H1 (cell line): ENCODE measurements around the gene RNF4. TPM values are rescaled to one million over a fixed set of nuclear protein-coding genes. Genes with fewer than 3 reads are reported as not detected.

Experiments
- CTCF ChIA-PET: fragments of 300-600 bp; sonication (Branson Sonifier 250); formaldehyde crosslinking; loops from one replicate; lab custom pipeline; 2021; ENCODE audit not compliant: partially characterized antibody; lab: Charles Lee
- POLR2A ChIA-PET: fragments of 300-600 bp; sonication (Branson Sonifier 250); formaldehyde crosslinking; loops from one replicate; lab custom pipeline; 2021; ENCODE audit warnings: inconsistent platforms; ENCODE audit not compliant: partially characterized antibody; lab: Charles Lee
- DNase-seq, 2 experiments: peaks; one replicate each; pipeline versions ENCODE4 v3.0.0 to v3.0.0-alpha.2; 2010 to 2022; ENCODE audit warnings: low spot score in 2 of 2, low read depth in 1 of 2, mixed read lengths in 1 of 2
- FAIRE-seq: peaks from 2 replicates; lab custom pipeline; 2011; peaks lifted over from hg19 to GRCh38; lab: Jason Lieb, UNC
- H2AFZ ChIP-seq: 2 replicates; pipeline ENCODE4 v1.8.1; 2012; ENCODE audit warnings: low read length, inconsistent platforms
- H2AK5ac ChIP-seq: 2 replicates; pipeline ENCODE4 v1.6.1; 2013; ENCODE audit warnings: low read depth, low read length
- H2BK120ac ChIP-seq: replicated peaks from 2 replicates; pipeline ENCODE3; 2013; ENCODE audit warnings: low read depth, low read length, inconsistent platforms
- H2BK12ac ChIP-seq: 2 replicates; pipeline ENCODE4 v1.6.1; 2013; ENCODE audit warnings: low read depth, low read length
- H2BK15ac ChIP-seq: 2 replicates; pipeline ENCODE4 v1.6.1; 2013; ENCODE audit warnings: low read length
- H2BK20ac ChIP-seq: 2 replicates; pipeline ENCODE4 v1.6.1; 2013; ENCODE audit warnings: low read length
- H2BK5ac ChIP-seq: 2 replicates; pipeline ENCODE4 v1.6.1; 2013; ENCODE audit warnings: low read depth, low read length
- H3K14ac ChIP-seq: 2 replicates; pipeline ENCODE4 v1.6.1; 2013; ENCODE audit warnings: inconsistent platforms; ENCODE audit not compliant: insufficient read length
- H3K18ac ChIP-seq: 2 replicates; pipeline ENCODE4 v1.6.1; 2013; ENCODE audit warnings: low read length; ENCODE audit errors: extremely low read depth
- H3K23ac ChIP-seq: 2 replicates; pipeline ENCODE4 v1.6.1; 2013; ENCODE audit warnings: inconsistent platforms; ENCODE audit not compliant: insufficient read length
- H3K23me2 ChIP-seq: 2 replicates; pipeline ENCODE4 v1.6.1; 2013; ENCODE audit warnings: low read depth, low read length
- H3K27ac ChIP-seq: 2 replicates; pipeline ENCODE4 v1.6.1; 2011; ENCODE audit warnings: low read depth, low read length, inconsistent platforms
- H3K27me3 ChIP-seq, 4 experiments: replicated peaks in 1 of 4; 1 replicate in 1 of 4; 2 replicates in 3 of 4; pipeline versions ENCODE4 v1.6.1 to v1.8.1; 2011 to 2013; ENCODE audit warnings: low read length in 3 of 4, mild to moderate bottlenecking in 3 of 4, inconsistent platforms in 2 of 4, mixed read lengths in 2 of 4, moderate library complexity in 1 of 4; ENCODE audit not compliant: control insufficient read depth in 3 of 4, insufficient read depth in 3 of 4; ENCODE audit errors: extremely low read depth in 1 of 4
- H3K36me3 ChIP-seq, 4 experiments: 2 replicates each; pipeline versions ENCODE4 v1.6.1 to v1.8.1; 2011 to 2013; ENCODE audit warnings: mild to moderate bottlenecking in 4 of 4, low read length in 3 of 4, moderate library complexity in 2 of 4, control low read depth in 1 of 4, inconsistent platforms in 1 of 4; ENCODE audit not compliant: insufficient read depth in 4 of 4, control insufficient read depth in 2 of 4
- H3K4ac ChIP-seq: replicated peaks from 2 replicates; pipeline ENCODE3; 2013; ENCODE audit warnings: low read length, low read depth, mixed read lengths, inconsistent platforms; ENCODE audit not compliant: insufficient read length
- H3K4me1 ChIP-seq, 4 experiments: replicated peaks in 1 of 4; 1 replicate in 1 of 4; 2 replicates in 3 of 4; pipeline versions ENCODE4 v1.6.1 to v1.8.1; 2011 to 2013; ENCODE audit warnings: low read length in 3 of 4, inconsistent platforms in 2 of 4, mixed read lengths in 1 of 4; ENCODE audit not compliant: insufficient read depth in 4 of 4, control insufficient read depth in 3 of 4
- H3K4me2 ChIP-seq, 2 experiments: 2 replicates each; pipeline versions ENCODE4 v1.6.1 to v1.8.1; 2011 to 2013; ENCODE audit warnings: low read depth in 2 of 2, low read length in 2 of 2, control low read depth in 1 of 2, inconsistent platforms in 1 of 2, mild to moderate bottlenecking in 1 of 2; ENCODE audit not compliant: insufficient read depth in 1 of 2
- H3K4me3 ChIP-seq, 4 experiments: fragments of 200-600, 300-600 bp in 1 of 4; sonication (generic), shearing (Covaris generic), sonication (Bioruptor Twin) in 1 of 4; 2 replicates each; pipeline versions ENCODE4 v1.5.1 to v1.8.1; 2011 to 2016; ENCODE audit warnings: low read length in 4 of 4, low read depth in 3 of 4, control low read depth in 2 of 4, inconsistent platforms in 2 of 4, mild to moderate bottlenecking in 2 of 4, mixed read lengths in 1 of 4, moderate library complexity in 1 of 4; ENCODE audit not compliant: insufficient read depth in 2 of 4; ENCODE audit errors: extremely low read depth in 1 of 4
- H3K56ac ChIP-seq: replicated peaks from 2 replicates; pipeline ENCODE3; 2013; ENCODE audit warnings: low read depth, mild to moderate bottlenecking, mixed read lengths, low read length, inconsistent platforms; ENCODE audit not compliant: insufficient read length
- H3K79me1 ChIP-seq: 2 replicates; pipeline ENCODE4 v1.6.1; 2013; ENCODE audit warnings: low read depth, low read length, control low read depth
- H3K79me2 ChIP-seq, 2 experiments: 2 replicates each; pipeline versions ENCODE4 v1.6.1 to v1.8.1; 2012 to 2013; ENCODE audit warnings: low read length in 2 of 2, mild to moderate bottlenecking in 2 of 2, inconsistent platforms in 1 of 2; ENCODE audit not compliant: insufficient read depth in 2 of 2, control insufficient read depth in 1 of 2
- H3K9ac ChIP-seq, 4 experiments: replicated peaks in 1 of 4; 1 replicate in 1 of 4; 2 replicates in 3 of 4; pipeline versions ENCODE4 v1.6.1 to v1.8.1; 2011 to 2013; ENCODE audit warnings: low read depth in 3 of 4, low read length in 3 of 4, control low read depth in 2 of 4, mild to moderate bottlenecking in 2 of 4, moderate library complexity in 2 of 4, inconsistent platforms in 1 of 4; ENCODE audit errors: extremely low read depth in 1 of 4
- H3K9me3 ChIP-seq, 2 experiments: 2 replicates each; pipeline versions ENCODE4 v1.6.1 to v1.8.1; 2012 to 2013; ENCODE audit warnings: mild to moderate bottlenecking in 2 of 2, moderate library complexity in 2 of 2, control low read depth in 1 of 2, inconsistent platforms in 1 of 2, low read depth in 1 of 2, low read length in 1 of 2, mixed read lengths in 1 of 2; ENCODE audit not compliant: insufficient read depth in 2 of 2
- H4K20me1 ChIP-seq, 2 experiments: replicated peaks in 1 of 2; 2 replicates each; pipeline versions ENCODE3 to v1.8.1; 2011 to 2013; ENCODE audit warnings: inconsistent platforms in 2 of 2, low read length in 2 of 2, mild to moderate bottlenecking in 1 of 2; ENCODE audit not compliant: insufficient read depth in 2 of 2, control insufficient read depth in 1 of 2
- H4K5ac ChIP-seq: 2 replicates; pipeline ENCODE4 v1.6.1; 2013; ENCODE audit warnings: low read length, low read depth, mixed read lengths, inconsistent platforms; ENCODE audit not compliant: insufficient read length
- H4K8ac ChIP-seq: 2 replicates; pipeline ENCODE4 v1.8.0; 2013; ENCODE audit warnings: mild to moderate bottlenecking, moderate library complexity, low read length, inconsistent platforms; ENCODE audit not compliant: insufficient read depth; ENCODE audit errors: extremely low read depth
- H4K91ac ChIP-seq: replicated peaks from 2 replicates; pipeline ENCODE3; 2013; ENCODE audit warnings: low read length, mixed read lengths, inconsistent platforms; ENCODE audit not compliant: insufficient read length
- KDM4A ChIP-seq: IDR thresholded peaks from one replicate; pipeline ENCODE4 v1.7.1; 2012; ENCODE audit warnings: low read depth, mild to moderate bottlenecking, moderate library complexity, low read length, inconsistent platforms; ENCODE audit not compliant: severe bottlenecking
- NANOG ChIP-seq: IDR thresholded peaks from 2 replicates; pipeline ENCODE4 v1.6.1; 2011; ENCODE audit warnings: low read length, low read depth, mild to moderate bottlenecking, inconsistent platforms; ENCODE audit not compliant: insufficient read depth, poor library complexity, severe bottlenecking
- PHF8 ChIP-seq: fragments of 200-600 bp; sonication (generic); conservative IDR thresholded peaks from 2 replicates; pipeline ENCODE4 v1.7.1; 2012; ENCODE audit warnings: low read depth, mild to moderate bottlenecking, inconsistent platforms, low read length, moderate library complexity
- POLR2A ChIP-seq, 2 experiments: IDR thresholded peaks; 1 replicate in 1 of 2; 2 replicates in 1 of 2; pipeline ENCODE4 v1.6.1; 2011; ENCODE audit warnings: low read depth in 2 of 2, low read length in 2 of 2, mild to moderate bottlenecking in 2 of 2; ENCODE audit errors: control extremely low read depth in 1 of 2
- POLR2AphosphoS5 ChIP-seq: IDR thresholded peaks from 2 replicates; pipeline ENCODE4 v1.6.1; 2011; ENCODE audit warnings: low read depth, low read length
- RFX5 ChIP-seq: IDR thresholded peaks from 2 replicates; pipeline ENCODE4 v1.6.1; 2011; ENCODE audit warnings: low read depth, low read length, improper control_type of control experiment, borderline replicate concordance
- SIRT6 ChIP-seq: IDR thresholded peaks from one replicate; pipeline ENCODE4 v1.7.1; 2012; ENCODE audit warnings: low read length, inconsistent platforms
- SIX5 ChIP-seq: IDR thresholded peaks from 2 replicates; pipeline ENCODE4 v1.6.1; 2011; ENCODE audit warnings: mild to moderate bottlenecking, low read depth, low read length
- TAF1 ChIP-seq: IDR thresholded peaks from 2 replicates; pipeline ENCODE4 v1.6.1; 2011; ENCODE audit warnings: mild to moderate bottlenecking, low read depth, low read length
- TBP ChIP-seq: IDR thresholded peaks from 2 replicates; pipeline ENCODE4 v1.6.1; 2011; ENCODE audit warnings: low read depth, low read length, improper control_type of control experiment
- WGBS, 2 experiments: shearing (Covaris generic) in 1 of 2; methylation state at CpG; one replicate each; pipeline versions ENCODE4 v1.1.6 to v1.1.7; 2013 to 2015; ENCODE audit warnings: low lambda C conversion rate in 2 of 2, mixed read lengths in 2 of 2, inconsistent platforms in 1 of 2, low coverage in 1 of 2, missing lambda C conversion rate in 1 of 2; ENCODE audit not compliant: insufficient replicate concordance in 2 of 2, insufficient coverage in 1 of 2, insufficient read length in 1 of 2; ENCODE audit errors: extremely low coverage in 1 of 2, missing lambda C conversion rate in 1 of 2; 5-methylcytosine and 5-hydroxymethylcytosine counted together
- polyA plus RNA-seq, 7 experiments: library from polyadenylated mRNA; depleted of rRNA in 3 of 7; stranded (reverse) in 5 of 7; unstranded in 2 of 7; fragments of >200 nt in 5 of 7; fragments of 200-250 nt in 2 of 7; gene quantifications; 1 replicate in 5 of 7; 2 replicates in 1 of 7; 4 replicates in 1 of 7; pipeline versions ENCODE4 v1.2.1 to v1.2.3, GENCODE V29; 2011 to 2013; ENCODE audit warnings: missing spikeins in 2 of 7, mixed read lengths in 2 of 7
- total RNA-seq: library from RNA; stranded (reverse); fragmentation: NEBNext Ultra II Directional; extraction: Animal tissue kit (Norgen Biotek cat#: 25700); gene quantifications from 2 replicates; pipeline ENCODE4 v1.2.1, GENCODE V29; 2021

The RNF4 gene
- total and polyA plus RNA-seq, 2 of the 8 experiments (the other 6 are each of a cell fraction or from before 2014, with no cell fraction given) = 68.2 to 78.9 TPM

- H3K27ac ChIP-seq = peak overlapping the region; percentile 84
- H3K23me2 ChIP-seq = peaks cover 5% of the 10 kb centered on the region; the same call in 1 of the 2 replicates
- H3K4ac ChIP-seq = peak overlapping the region; percentile 91
- H4K91ac ChIP-seq = peak overlapping the region; percentile 91
- H2BK12ac ChIP-seq = peak overlapping the region; percentile 75; the same call in 1 of the 2 replicates
- H3K4me3 ChIP-seq = peak overlapping the region; percentile 70 to 85 (median 78)
- no peaks in the 10 kb centered on the region for H3K36me3 ChIP-seq
- H3K79me2 ChIP-seq = peaks cover 16 to 34% of the 10 kb centered on the region in 2 experiments; a peak in 3 of 4 replicates
- H4K8ac ChIP-seq = peak overlapping the region; percentile 95
- H2BK15ac ChIP-seq = no peak overlapping the region; the same call in 1 of the 2 replicates
- peaks cover 0 to 5% (median 4%) of the 10 kb centered on the region in 4 experiments; a peak in 3 of 7 replicates for H3K4me1 ChIP-seq
- H2BK120ac ChIP-seq = peak overlapping the region; percentile 54
- peak in 1 of 2 experiments; percentile 80 for DNase-seq
- H3K9ac ChIP-seq = peak overlapping the region; percentile 72 to 82 (median 80)
- WGBS, 2 experiments = 3% methylated on average over 46 of the region's 77 CpGs; no CpG with 5 or more reads in 1 of the 2 experiments
- peak overlapping the region; percentile 93 for H3K18ac ChIP-seq
- H2AFZ ChIP-seq = 0 out of 2 replicates have a peak overlapping the region, but pooled peaks have one; percentile 4
- peak overlapping the region; percentile 85 to 93 for H3K4me2 ChIP-seq
- peak overlapping the region; percentile 91 for H4K5ac ChIP-seq
- H4K20me1 ChIP-seq = peaks cover 2 to 7% of the 10 kb centered on the region in 2 experiments
- H2BK5ac ChIP-seq = peak overlapping the region; percentile 91; the same call in 1 of the 2 replicates
- H2BK20ac ChIP-seq = no peak overlapping the region
- no peak overlapping the region for H3K23ac ChIP-seq
- peak overlapping the region; percentile 85 for H3K56ac ChIP-seq
- ChIA-PET CTCF (interaction anchor here (0.7 to 1.6 kb wide), 5 partner anchors 12 to 95 kb away, joined by 3 to 7 read pairs (median 5); no protein-coding TSS in a partner anchor), POLR2A (interaction anchor here (0.6 to 6.4 kb wide), 15 partner anchors 12 to 1713 kb away, joined by 3 to 65 read pairs (median 3); partner anchors contain the start of gene RNF4)
- H3K9me3 ChIP-seq = no peaks in the 10 kb centered on the region
- H2AK5ac ChIP-seq = no peak overlapping the region
- H3K79me1 ChIP-seq = no peaks in the 10 kb centered on the region; the same call in 1 of the 2 replicates
- no peak for FAIRE-seq
- H3K14ac ChIP-seq = peak overlapping the region; percentile 56
- no peaks in the 10 kb centered on the region for H3K27me3 ChIP-seq
- TF ChIP-seq TAF1 (peak; percentile 40; the same call in 1 of the 2 replicates), POLR2AphosphoS5 (peak; percentile 41; the same call in 1 of the 2 replicates), PHF8 (peak; percentile 72; the same call in 1 of the 2 replicates), SIRT6 (no peak), RFX5 (no peak), NANOG (no peak), KDM4A (peak; percentile 79), TBP (0 out of 2 replicates have a peak, but pooled peaks have one; percentile 13), POLR2A (IDR thresholded peaks at IDR 0.05; ENCODE audit: control extremely low read depth in 1 of 2, low read depth in 2 of 2, low read length in 2 of 2) (peak; percentile 6 to 69; a peak in 2 of 3 replicates), SIX5 (no peak)
These were observed 66.7 kb downstream of the RNF4 start for GRCh38 chr4:2535376-2536192.
